Caco-2 (cell line): ENCODE measurements around the gene ALPK3. TPM values are rescaled to one million over a fixed set of nuclear protein-coding genes. Genes with fewer than 3 reads are reported as not detected.

Source experiments
- BruUV-seq: library from RNA; stranded (reverse); fragments of 400-500 nt; replicated peaks from 2 replicates; lab custom pipeline; 2021; lab: Mats Ljungman, UMichigan
- CTCF ChIA-PET: fragments of 300-600 bp; sonication (Branson Sonifier 250); formaldehyde crosslinking; loops from one replicate; lab custom pipeline; 2022; ENCODE audit warnings: antibody characterized with exemption; lab: Charles Lee
- POLR2A ChIA-PET: fragments of 300-600 bp; sonication (Branson Sonifier 250); formaldehyde crosslinking; loops from one replicate; lab custom pipeline; 2022; ENCODE audit warnings: antibody characterized with exemption; lab: Charles Lee
- DNase-seq, 2 experiments: peaks; one replicate each; pipeline versions ENCODE4 v3.0.0 to v3.0.0-alpha.2; 2020 to 2022
- H3K27me3 ChIP-seq: replicated peaks from 2 replicates; pipeline ENCODE4 v1.6.0; 2011; ENCODE audit warnings: low read length; ENCODE audit not compliant: control insufficient read depth, insufficient read depth
- H3K36me3 ChIP-seq: 2 replicates; pipeline ENCODE4 v1.5.1; 2011; ENCODE audit warnings: low read length; ENCODE audit not compliant: control insufficient read depth, insufficient read depth
- H3K4me1 ChIP-seq: fragments of 250-450 bp; sonication (Bioruptor Pico); 2 replicates; pipeline ENCODE4 v1.5.1; 2020; ENCODE audit warnings: mild to moderate bottlenecking
- H3K4me3 ChIP-seq: 2 replicates; pipeline ENCODE4 v1.5.1; 2011; ENCODE audit warnings: low read depth, mild to moderate bottlenecking, control low read depth, low read length
- H3K9me3 ChIP-seq: fragments of 250-450 bp; sonication (Bioruptor Pico); 2 replicates; pipeline ENCODE4 v1.5.1; 2020; ENCODE audit warnings: mild to moderate bottlenecking, moderate library complexity
- H3K27ac Mint-ChIP-seq: one replicate; pipeline ENCODE4 v1.8.0; 2022; ENCODE audit warnings: mixed read lengths; ENCODE audit not compliant: unreplicated experiment
- H3K27me3 Mint-ChIP-seq: one replicate; pipeline ENCODE4 v1.8.0; 2022; ENCODE audit warnings: mixed read lengths; ENCODE audit not compliant: insufficient read depth, unreplicated experiment
- H3K36me3 Mint-ChIP-seq: one replicate; pipeline ENCODE4 v1.8.0; 2022; ENCODE audit warnings: mild to moderate bottlenecking, mixed read lengths; ENCODE audit not compliant: insufficient read depth, unreplicated experiment
- H3K4me1 Mint-ChIP-seq: one replicate; pipeline ENCODE4 v1.8.0; 2022; ENCODE audit warnings: low read depth, mixed read lengths; ENCODE audit not compliant: unreplicated experiment
- H3K4me3 Mint-ChIP-seq: one replicate; pipeline ENCODE4 v1.8.0; 2022; ENCODE audit warnings: mild to moderate bottlenecking, moderate library complexity, mixed read lengths; ENCODE audit not compliant: unreplicated experiment
- H3K9me3 Mint-ChIP-seq: one replicate; pipeline ENCODE4 v1.8.0; 2022; ENCODE audit warnings: mixed read lengths; ENCODE audit not compliant: unreplicated experiment
- CTCF ChIP-seq, 2 experiments: fragments of 200-600 bp in 1 of 2; IDR thresholded peaks; 1 replicate in 1 of 2; 2 replicates in 1 of 2; pipeline versions ENCODE4 v1.5.1 to v1.8.0; 2011 to 2022; ENCODE audit warnings: antibody characterized with exemption in 1 of 2, control low read depth in 1 of 2, inconsistent platforms in 1 of 2, low read depth in 1 of 2, low read length in 1 of 2, mild to moderate bottlenecking in 1 of 2, moderate library complexity in 1 of 2; ENCODE audit not compliant: insufficient read depth in 1 of 2, severe bottlenecking in 1 of 2, unreplicated experiment in 1 of 2
- intact Hi-C: fragments of 100-400 bp; cut with micrococcal nuclease; formaldehyde crosslinking; loops from one replicate; pipeline ENCODE4 v1.10.0; 2022; ENCODE audit not compliant: unreplicated experiment
- total RNA-seq: library from RNA; stranded (reverse); gene quantifications from 2 replicates; pipeline ENCODE4 v1.2.3, GENCODE V29; 2022

The ALPK3 gene
- total RNA-seq, 1 experiment from 2014 or later = 0.43 TPM

- intact Hi-C loops = loop anchor here (1.0 kb wide), 1 partner anchor 102 kb away; no protein-coding TSS in a partner anchor
- peak; percentile 27 to 51 for DNase-seq
- no peaks in the 10 kb centered on the region for H3K9me3 ChIP-seq
- H3K4me1 ChIP-seq = peaks cover 11% of the 10 kb centered on the region; the same call in 1 of the 2 replicates
- ChIA-PET POLR2A (interaction anchor here (0.5 kb wide), 1 partner anchor 168 kb away, joined by 3 read pairs; the partner anchor contains the start of gene NMB), CTCF (interaction anchor here (1.1 kb wide), 1 partner anchor 102 kb away, joined by 3 read pairs; no protein-coding TSS in a partner anchor)
- no peaks in the 10 kb centered on the region for H3K9me3 Mint-ChIP-seq
- no peak overlapping the region for H3K27ac Mint-ChIP-seq
- H3K36me3 ChIP-seq = no peaks in the 10 kb centered on the region
- no peak overlapping the region for H3K4me3 ChIP-seq
- H3K4me3 Mint-ChIP-seq = no peak overlapping the region
- no TSS peak for BruUV-seq
- peak; percentile 43 to 52 for TF ChIP-seq CTCF (IDR thresholded peaks at IDR 0.05; ENCODE audit: insufficient read depth in 1 of 2, low read depth in 1 of 2, low read length in 1 of 2, severe bottlenecking in 1 of 2, unreplicated experiment in 1 of 2)
- H3K4me1 Mint-ChIP-seq = peaks cover 10% of the 10 kb centered on the region
- no peaks in the 10 kb centered on the region for H3K27me3 Mint-ChIP-seq
- peaks cover 7% of the 10 kb centered on the region for H3K36me3 Mint-ChIP-seq
- H3K27me3 ChIP-seq = no peaks in the 10 kb centered on the region
Measured at GRCh38 chr15:84826369-84826823, 9.2 kb downstream of the ALPK3 start.

GRCh38 chr15:84827246-84827645 is 10.1 kb downstream of the ALPK3 start:
- H3K36me3 ChIP-seq = no peaks in the 10 kb centered on the region
- Mint-ChIP-seq H3K27ac (no peak overlapping the region), H3K4me3 (no peak overlapping the region), H3K27me3 (no peaks in the 10 kb centered on the region), H3K36me3 (no peaks in the 10 kb centered on the region), H3K4me1 (peaks cover 1% of the 10 kb centered on the region), H3K9me3 (no peaks in the 10 kb centered on the region)
- ChIA-PET POLR2A (interaction anchor here (0.5 kb wide), 1 partner anchor 169 kb away, joined by 3 read pairs; the partner anchor contains the start of gene NMB), CTCF (interaction anchor here (1.1 kb wide), 1 partner anchor 101 kb away, joined by 3 read pairs; no protein-coding TSS in a partner anchor)
- no peaks in the 10 kb centered on the region for H3K9me3 ChIP-seq
- no peak for TF ChIP-seq CTCF (IDR thresholded peaks at IDR 0.05; ENCODE audit: insufficient read depth in 1 of 2, low read depth in 1 of 2, low read length in 1 of 2, severe bottlenecking in 1 of 2, unreplicated experiment in 1 of 2)
- H3K27me3 ChIP-seq = no peaks in the 10 kb centered on the region
- BruUV-seq = no TSS peak
- H3K4me1 ChIP-seq = 0 out of 2 replicates have a peak, but pooled peaks cover 2% of the 10 kb centered on the region
- no peak overlapping the region for H3K4me3 ChIP-seq
- intact Hi-C loops = no loop called here
- no peak for DNase-seq

GRCh38 chr15:84828086-84828908 is 11.1 kb downstream of the ALPK3 start:
- DNase-seq = no peak
- H3K27me3 Mint-ChIP-seq = no peaks in the 10 kb centered on the region
- ChIA-PET CTCF (no interaction called here), POLR2A (no interaction called here)
- no TSS peak for BruUV-seq
- H3K9me3 ChIP-seq = no peaks in the 10 kb centered on the region
- no peak overlapping the region for H3K4me3 Mint-ChIP-seq
- no peaks in the 10 kb centered on the region for H3K36me3 Mint-ChIP-seq
- intact Hi-C loops = no loop called here
- TF ChIP-seq CTCF (IDR thresholded peaks at IDR 0.05; ENCODE audit: insufficient read depth in 1 of 2, low read depth in 1 of 2, low read length in 1 of 2, severe bottlenecking in 1 of 2, unreplicated experiment in 1 of 2) = no peak
- H3K27me3 ChIP-seq = no peaks in the 10 kb centered on the region
- no peak overlapping the region for H3K27ac Mint-ChIP-seq
- no peaks in the 10 kb centered on the region for H3K4me1 Mint-ChIP-seq
- H3K9me3 Mint-ChIP-seq = no peaks in the 10 kb centered on the region
- no peaks in the 10 kb centered on the region for H3K4me1 ChIP-seq
- no peaks in the 10 kb centered on the region for H3K36me3 ChIP-seq
- no peak overlapping the region for H3K4me3 ChIP-seq
